MM.1S (cell line): ENCODE results near the gene RNF32.
"Not testable (repeated sequence)": the region's sequence is repeated elsewhere in the genome, so short reads cannot be mapped to it uniquely, and the experiment has no call there.

ENCODE experiments used
- DNase-seq: peaks from one replicate; pipeline ENCODE4 v3.0.0-alpha.2; 2015
- H2AFZ ChIP-seq: fragments of 300-600 bp; sonication (generic); 2 replicates; pipeline ENCODE4 v1.6.0; 2016; ENCODE audit warnings: antibody characterized with exemption, low read length
- H3F3A ChIP-seq: fragments of 300-600 bp; sonication (generic); 2 replicates; pipeline ENCODE4 v1.6.1; 2016; ENCODE audit warnings: mild to moderate bottlenecking, antibody characterized with exemption, low read length, moderate library complexity, mixed read lengths; ENCODE audit not compliant: insufficient read depth
- H3K27ac ChIP-seq: fragments of 300-600 bp; sonication (generic); 2 replicates; pipeline ENCODE4 v1.5.1; 2016; ENCODE audit warnings: mild to moderate bottlenecking, low read length
- H3K27me3 ChIP-seq: fragments of 300-600 bp; sonication (generic); replicated peaks from 2 replicates; pipeline ENCODE4 v1.6.0; 2016; ENCODE audit warnings: low read length; ENCODE audit not compliant: insufficient read depth
- H3K36me3 ChIP-seq: fragments of 300-600 bp; sonication (generic); replicated peaks from 2 replicates; pipeline ENCODE4 v1.6.1; 2016; ENCODE audit warnings: mild to moderate bottlenecking, low read length, mixed read lengths; ENCODE audit not compliant: insufficient read depth
- H3K4me1 ChIP-seq: fragments of 300-600 bp; sonication (generic); 2 replicates; pipeline ENCODE4 v1.6.1; 2016; ENCODE audit warnings: low read length, mixed read lengths
- H3K4me2 ChIP-seq: fragments of 300-600 bp; sonication (generic); 2 replicates; pipeline ENCODE4 v1.6.0; 2016; ENCODE audit warnings: low read depth, low read length
- H3K4me3 ChIP-seq: fragments of 300-600 bp; sonication (generic); 2 replicates; pipeline ENCODE4 v1.5.1; 2016; ENCODE audit warnings: low read length, mixed read lengths
- H3K79me2 ChIP-seq: fragments of 300-600 bp; sonication (generic); 2 replicates; pipeline ENCODE4 v1.6.1; 2016; ENCODE audit warnings: mixed run types, low read length, mixed read lengths
- H3K9ac ChIP-seq: fragments of 300-600 bp; sonication (generic); 2 replicates; pipeline ENCODE4 v1.6.1; 2016; ENCODE audit warnings: low read length, mixed read lengths
- H3K9me2 ChIP-seq: fragments of 300-600 bp; sonication (generic); replicated peaks from 2 replicates; pipeline ENCODE4 v1.6.1; 2016; ENCODE audit warnings: mild to moderate bottlenecking, low read length, mixed read lengths; ENCODE audit not compliant: insufficient read depth
- H3K9me3 ChIP-seq: fragments of 300-600 bp; sonication (generic); replicated peaks from 2 replicates; pipeline ENCODE4 v1.6.1; 2016; ENCODE audit warnings: mild to moderate bottlenecking, low read length, mixed read lengths; ENCODE audit not compliant: insufficient read depth
- H4K20me1 ChIP-seq: fragments of 300-600 bp; sonication (generic); 2 replicates; pipeline ENCODE4 v1.6.1; 2016; ENCODE audit warnings: mild to moderate bottlenecking, low read length, moderate library complexity, mixed read lengths; ENCODE audit not compliant: insufficient read depth
- CTCF ChIP-seq: fragments of 300-600 bp; sonication (generic); IDR thresholded peaks from 2 replicates; pipeline ENCODE4 v1.5.1; 2016; ENCODE audit warnings: antibody characterized with exemption, low read length, mixed read lengths
- EZH2 ChIP-seq: fragments of 300-600 bp; sonication (generic); optimal IDR thresholded peaks from 2 replicates; pipeline ENCODE3; 2017; ENCODE audit warnings: low read depth, mild to moderate bottlenecking, antibody characterized with exemption, low read length, mixed read lengths
- EZH2phosphoT487 ChIP-seq: fragments of 300-600 bp; sonication (generic); IDR thresholded peaks from 2 replicates; pipeline ENCODE4 v1.6.1; 2018; ENCODE audit warnings: antibody characterized with exemption, low read length

RNF32 gene

DNA sequence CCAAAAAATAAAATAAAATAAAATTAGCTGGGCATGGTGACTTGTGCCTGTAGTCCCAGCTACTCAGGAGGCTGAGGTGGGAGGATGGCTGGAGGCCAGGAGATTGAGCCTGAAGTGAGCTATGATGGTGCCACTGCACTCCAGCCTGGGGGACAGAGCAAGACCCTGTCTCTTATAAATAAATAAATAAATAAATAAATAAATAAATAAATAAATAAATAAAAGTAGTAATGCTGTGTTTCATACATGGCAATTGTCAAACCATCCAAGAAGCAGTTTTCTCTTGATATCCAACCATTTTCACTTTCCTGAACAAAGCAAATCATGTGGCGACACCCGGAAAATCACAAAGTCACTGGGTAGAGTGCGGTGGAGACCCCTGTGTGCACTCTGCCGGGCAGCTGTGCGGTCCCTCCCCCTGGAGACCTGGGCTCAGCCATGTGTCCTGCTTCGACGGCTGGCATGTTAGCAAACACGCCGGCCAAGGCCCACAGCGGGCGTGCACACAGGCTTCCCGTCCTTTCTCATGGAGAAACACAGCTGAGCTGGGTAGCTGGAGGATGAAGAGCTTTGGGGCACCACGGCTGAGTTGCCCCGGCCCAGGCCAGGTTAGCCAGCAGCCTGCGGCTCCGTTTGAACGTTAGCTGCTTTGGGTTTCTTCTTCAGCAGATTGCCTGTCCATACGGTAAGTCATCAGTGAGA is 22.3 kb upstream of the RNF32 start:
- H3K79me2 ChIP-seq, result no peaks in the 10 kb centered on the region
- H3K4me2 ChIP-seq, result no peak overlapping the region
- H3K4me3 ChIP-seq, result no peak overlapping the region
- H3K9me2 ChIP-seq, result no peaks in the 10 kb centered on the region
- TF ChIP-seq EZH2 (no peak), CTCF (no peak), EZH2phosphoT487 (no peak)
- no peaks in the 10 kb centered on the region for H3K4me1 ChIP-seq
- H3F3A ChIP-seq, result no peaks in the 10 kb centered on the region
- no peaks in the 10 kb centered on the region for H3K9me3 ChIP-seq
- no peak overlapping the region for H3K27ac ChIP-seq
- H3K9ac ChIP-seq, result no peak overlapping the region
- H3K36me3 ChIP-seq, result no peaks in the 10 kb centered on the region
- DNase-seq, result no peak
- no peak overlapping the region for H2AFZ ChIP-seq
- no peaks in the 10 kb centered on the region for H4K20me1 ChIP-seq
- no peaks in the 10 kb centered on the region for H3K27me3 ChIP-seq

GRCh38 chr7:156618780-156619367 is 21.7 kb upstream of the RNF32 start:
- no peaks in the 10 kb centered on the region for H3K27me3 ChIP-seq
- DNase-seq, result no peak
- no peaks in the 10 kb centered on the region for H3K36me3 ChIP-seq
- no peaks in the 10 kb centered on the region for H4K20me1 ChIP-seq
- no peak overlapping the region for H3K9ac ChIP-seq
- TF ChIP-seq CTCF (no peak), EZH2phosphoT487 (no peak), EZH2 (no peak)
- no peaks in the 10 kb centered on the region for H3F3A ChIP-seq
- no peak overlapping the region for H3K4me2 ChIP-seq
- H3K4me3 ChIP-seq, result no peak overlapping the region
- H3K79me2 ChIP-seq, result no peaks in the 10 kb centered on the region
- no peaks in the 10 kb centered on the region for H3K9me2 ChIP-seq
- H3K9me3 ChIP-seq, result no peaks in the 10 kb centered on the region
- no peak overlapping the region for H2AFZ ChIP-seq
- H3K4me1 ChIP-seq, result no peaks in the 10 kb centered on the region
- H3K27ac ChIP-seq, result no peak overlapping the region

GRCh38 chr7:156619488-156620290 is 20.9 kb upstream of the RNF32 start:
- not testable (repeated sequence) for H2AFZ ChIP-seq, H3K36me3 ChIP-seq, H3K9ac ChIP-seq, H4K20me1 ChIP-seq, H3K27ac ChIP-seq, H3K27me3 ChIP-seq, H3K4me3 ChIP-seq, H3K9me3 ChIP-seq, DNase-seq, H3K4me1 ChIP-seq, H3K4me2 ChIP-seq, H3K9me2 ChIP-seq, H3F3A ChIP-seq, H3K79me2 ChIP-seq

DNA sequence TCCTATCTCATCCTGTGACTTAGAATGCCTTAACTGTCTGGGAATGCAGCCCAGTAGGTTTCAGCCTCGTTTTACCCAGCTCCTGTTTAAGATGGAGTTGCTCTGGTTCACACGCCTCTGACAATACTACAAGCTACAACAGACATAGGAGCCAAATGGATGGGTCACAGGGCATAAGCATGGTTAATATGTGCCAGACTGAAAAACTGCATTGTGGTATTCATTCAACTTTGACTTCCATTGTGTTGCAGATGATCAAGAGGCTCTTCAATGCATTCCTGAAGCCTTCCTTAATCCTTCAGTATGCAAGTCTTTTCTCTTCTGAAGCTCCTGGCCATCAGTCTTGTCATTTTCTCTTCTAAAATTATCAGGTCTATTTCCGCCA is 20.3 kb upstream of the RNF32 start:
- no peaks in the 10 kb centered on the region for H3F3A ChIP-seq
- no peaks in the 10 kb centered on the region for H3K4me1 ChIP-seq
- TF ChIP-seq EZH2 (no peak), EZH2phosphoT487 (no peak), CTCF (no peak)
- no peak overlapping the region for H3K4me3 ChIP-seq
- H3K27ac ChIP-seq, result no peak overlapping the region
- H2AFZ ChIP-seq, result no peak overlapping the region
- no peak overlapping the region for H3K9ac ChIP-seq
- no peaks in the 10 kb centered on the region for H3K9me2 ChIP-seq
- no peaks in the 10 kb centered on the region for H4K20me1 ChIP-seq
- no peaks in the 10 kb centered on the region for H3K36me3 ChIP-seq
- H3K9me3 ChIP-seq, result no peaks in the 10 kb centered on the region
- DNase-seq, result no peak
- no peaks in the 10 kb centered on the region for H3K79me2 ChIP-seq
- no peaks in the 10 kb centered on the region for H3K27me3 ChIP-seq
- no peak overlapping the region for H3K4me2 ChIP-seq
